SHP77 treated with DMSO at 0.1 percent for 48 hours (cell line): ENCODE measurements around the gene KRTAP9-7.

Source experiments
- DNase-seq: peaks from one replicate; lab custom pipeline; 2025; lab: John Stamatoyannopoulos, UW

The KRTAP9-7 gene

DNA sequence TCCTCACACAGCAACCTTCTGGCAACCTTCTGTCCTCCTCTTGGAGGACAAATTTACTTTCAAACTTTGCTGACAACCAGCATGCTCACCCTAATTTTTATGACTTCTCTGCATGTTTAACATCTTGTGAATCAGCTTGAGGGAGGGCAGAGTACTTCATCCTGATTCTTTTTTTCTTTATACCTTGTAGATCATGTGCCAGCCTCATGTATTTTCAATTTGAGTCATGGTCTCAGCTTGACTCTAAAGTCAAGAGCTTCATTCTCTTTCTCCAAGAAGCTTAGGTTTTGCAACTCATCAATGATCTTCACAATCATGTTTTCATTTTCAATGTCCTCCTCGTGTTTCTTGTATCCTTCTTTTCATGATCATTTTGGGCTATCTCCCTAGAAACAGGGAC is 3.6 kb upstream of the KRTAP9-7 start:
- no peak for DNase-seq

DNA sequence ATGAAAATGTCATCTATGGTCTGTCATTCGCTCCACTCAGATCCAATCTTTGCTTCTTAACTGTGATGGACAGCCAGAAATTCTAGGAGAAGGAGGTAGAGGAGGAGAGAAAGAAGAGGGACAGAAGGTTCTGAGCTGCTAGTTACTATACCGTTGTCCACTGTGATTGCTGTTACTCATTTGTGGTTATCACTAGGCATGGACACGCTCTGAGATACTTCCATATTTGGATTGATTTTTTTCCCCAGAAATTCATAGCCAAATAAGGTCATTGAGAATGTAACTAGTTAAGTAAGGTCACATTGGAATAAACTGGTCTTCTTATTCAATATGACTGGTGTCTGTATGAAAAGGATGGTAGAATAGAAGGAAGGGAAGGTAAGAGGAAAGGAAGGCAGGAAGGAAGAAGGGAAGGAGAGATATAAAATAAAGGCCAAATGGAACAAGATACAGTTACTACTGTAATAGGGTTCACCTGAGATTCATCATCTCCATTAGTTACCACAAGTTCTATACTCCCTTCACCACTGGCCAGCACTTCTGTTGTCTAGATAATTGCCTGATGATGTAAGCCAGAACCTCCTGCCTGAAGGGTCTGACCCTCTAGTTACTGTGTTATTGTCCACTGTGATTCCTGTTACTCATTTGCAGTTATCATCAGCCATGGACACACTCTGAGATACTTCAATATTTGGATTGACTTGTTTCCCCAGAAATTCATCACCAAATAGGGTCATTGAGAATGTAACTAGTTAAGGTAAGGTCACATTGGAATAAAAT is 2.9 kb downstream of the KRTAP9-7 start:
- DNase-seq = no peak

- no peak for DNase-seq
Observed at GRCh38 chr17:41284043-41284442, 8.5 kb downstream of the KRTAP9-7 start.

GRCh38 chr17:41284546-41284945 is 9.0 kb downstream of the KRTAP9-7 start:
- DNase-seq = no peak

DNA sequence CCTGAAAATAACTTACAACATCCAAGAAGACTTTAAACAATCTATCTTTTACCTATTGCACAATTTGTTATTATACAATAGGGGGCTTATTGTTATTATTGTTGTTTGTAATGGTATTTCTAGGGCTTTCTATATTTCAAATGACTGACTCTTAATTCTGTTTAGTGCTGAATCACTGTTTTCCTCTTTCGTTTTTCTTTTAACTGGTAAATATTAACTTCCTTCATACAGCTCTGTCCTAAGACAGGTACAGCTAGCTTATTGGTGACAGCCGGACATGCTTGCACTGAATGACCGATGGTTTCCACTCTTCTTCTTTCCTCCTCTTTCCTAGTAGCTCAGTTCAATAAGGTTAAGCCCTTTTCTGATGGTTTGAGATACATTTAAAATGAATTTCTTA is 11.6 kb downstream of the KRTAP9-7 start:
- DNase-seq = no peak

DNA sequence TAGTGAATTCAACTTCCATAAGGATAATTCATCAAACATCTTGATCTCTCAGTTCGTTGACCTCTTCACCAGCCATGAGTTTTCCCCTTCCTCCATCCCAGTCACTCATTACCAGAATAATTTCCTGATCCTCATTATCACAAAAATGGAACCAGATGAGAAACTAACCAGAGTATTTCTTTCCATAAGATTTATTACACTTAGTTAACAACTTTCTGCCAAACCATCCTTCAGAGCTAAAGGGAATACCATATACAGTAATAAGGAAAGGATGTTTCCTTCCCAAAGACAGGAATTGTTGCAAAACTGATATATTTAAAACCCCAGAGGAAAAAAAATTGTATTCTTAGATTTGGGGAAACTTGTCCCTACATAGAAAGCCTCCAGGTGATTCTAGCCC is 18.5 kb downstream of the KRTAP9-7 start:
- no peak for DNase-seq

- no peak for DNase-seq
Observed at GRCh38 chr17:41296846-41297245, 21.3 kb downstream of the KRTAP9-7 start.

DNA sequence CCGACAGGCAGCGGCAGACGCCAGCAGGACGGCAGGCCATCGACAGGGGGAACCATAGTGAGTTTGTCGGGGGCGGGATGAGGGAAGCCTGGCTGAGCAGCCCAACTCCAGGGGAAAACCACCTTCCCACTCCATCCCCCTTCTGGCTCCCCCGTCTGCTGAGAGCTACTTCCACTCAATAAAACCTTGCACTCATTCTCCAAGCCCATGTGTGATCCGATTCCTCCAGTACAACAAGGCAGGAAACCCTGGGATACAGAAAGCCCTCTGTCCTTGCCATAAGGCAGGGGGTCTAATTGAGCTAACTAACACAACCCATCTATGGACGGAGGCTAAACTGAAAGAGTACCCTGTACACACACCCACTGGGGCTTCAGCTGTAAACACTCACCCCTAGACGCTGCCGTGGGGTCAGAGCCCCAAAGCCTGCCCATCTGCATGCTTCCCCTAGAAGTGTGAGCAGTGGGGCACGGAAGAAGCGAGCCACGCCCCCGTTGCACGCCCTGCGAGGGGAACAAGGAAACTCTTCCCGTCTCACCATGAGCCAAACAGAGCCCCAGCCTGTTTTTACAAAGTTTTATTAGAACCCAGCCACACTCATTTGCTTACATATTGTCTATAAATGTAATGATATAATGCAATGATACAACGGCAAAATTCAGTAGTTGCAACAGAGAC is 23.1 kb downstream of the KRTAP9-7 start:
- no peak for DNase-seq

GRCh38 chr17:41301204-41301790 is 25.8 kb downstream of the KRTAP9-7 start:
- no peak for DNase-seq

DNA sequence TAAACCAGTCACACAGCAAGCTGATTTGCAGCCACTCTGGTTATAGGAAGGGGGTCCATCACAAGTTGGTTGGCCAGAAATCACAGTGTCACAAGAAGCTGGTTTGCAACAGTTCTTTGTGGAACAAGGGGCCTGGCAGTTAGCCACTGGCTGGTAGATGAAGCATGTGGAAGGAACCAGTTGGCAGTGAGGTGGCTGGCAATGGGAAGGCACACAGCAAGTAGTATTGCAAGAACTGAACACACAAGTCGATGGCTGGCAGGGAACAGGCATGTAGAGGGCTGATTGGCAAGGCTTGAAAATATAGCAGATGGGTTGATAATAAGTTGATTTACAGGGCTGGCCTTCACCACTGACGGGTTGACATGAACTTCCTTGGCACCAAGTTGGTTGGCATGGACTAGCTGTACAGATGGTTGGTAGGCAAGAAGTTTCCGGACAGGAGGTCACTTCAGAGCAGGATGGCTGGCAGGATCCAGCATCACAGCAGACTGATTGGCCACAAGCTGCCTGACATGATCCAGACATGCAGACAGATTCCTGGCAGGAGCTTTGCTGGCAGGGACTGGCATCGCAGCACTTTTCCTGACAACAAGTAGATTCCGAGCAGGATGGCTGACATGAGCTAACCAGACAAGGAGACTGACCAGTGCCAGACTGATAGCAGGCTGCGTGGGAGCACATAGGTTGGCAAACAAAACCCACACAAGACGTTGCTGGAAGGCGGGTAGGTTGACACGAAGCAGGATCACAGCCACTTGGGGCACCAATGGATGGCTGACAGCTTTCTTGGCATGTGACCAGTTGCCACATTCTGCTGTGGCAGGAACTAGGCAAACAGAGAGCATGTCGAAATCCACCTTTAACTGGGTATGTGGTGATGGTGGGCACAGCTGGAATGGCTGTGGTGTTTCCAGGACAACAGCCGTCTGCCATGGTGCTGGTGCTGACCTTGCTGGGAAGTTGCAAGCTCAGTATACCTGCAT is 26.7 kb downstream of the KRTAP9-7 start, which contains the start of gene KRTAP29-1:
TSS of gene KRTAP29-1 (minus strand) at position 936 of the 986 bp plus-strand sequence. CDS start at position 936, 0 bp downstream.
- no peak for DNase-seq

DNA sequence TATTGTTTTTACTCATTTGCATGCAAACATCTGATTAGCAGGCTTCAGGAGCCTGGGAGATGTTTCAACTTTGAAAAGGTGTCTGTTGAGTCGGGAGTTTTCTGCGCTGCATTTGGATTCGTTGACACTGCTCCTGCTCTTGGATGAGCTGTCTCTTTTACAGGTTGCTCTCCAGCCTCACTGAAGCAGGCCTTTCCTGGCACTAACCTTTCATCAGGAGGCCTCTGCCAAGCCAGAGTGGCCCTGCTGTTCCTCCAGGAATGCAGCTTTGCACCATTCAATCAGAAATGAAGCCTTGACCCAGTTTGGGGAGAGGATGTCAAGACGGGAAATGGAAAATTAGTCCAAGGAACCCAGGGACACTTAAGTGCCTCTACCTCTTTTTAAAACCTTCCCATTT is 27.5 kb downstream of the KRTAP9-7 start:
- no peak for DNase-seq

- no peak for DNase-seq
Observed at GRCh38 chr17:41304091-41304490, 28.6 kb downstream of the KRTAP9-7 start.

GRCh38 chr17:41307647-41308046 is 32.1 kb downstream of the KRTAP9-7 start:
- DNase-seq = no peak

DNA sequence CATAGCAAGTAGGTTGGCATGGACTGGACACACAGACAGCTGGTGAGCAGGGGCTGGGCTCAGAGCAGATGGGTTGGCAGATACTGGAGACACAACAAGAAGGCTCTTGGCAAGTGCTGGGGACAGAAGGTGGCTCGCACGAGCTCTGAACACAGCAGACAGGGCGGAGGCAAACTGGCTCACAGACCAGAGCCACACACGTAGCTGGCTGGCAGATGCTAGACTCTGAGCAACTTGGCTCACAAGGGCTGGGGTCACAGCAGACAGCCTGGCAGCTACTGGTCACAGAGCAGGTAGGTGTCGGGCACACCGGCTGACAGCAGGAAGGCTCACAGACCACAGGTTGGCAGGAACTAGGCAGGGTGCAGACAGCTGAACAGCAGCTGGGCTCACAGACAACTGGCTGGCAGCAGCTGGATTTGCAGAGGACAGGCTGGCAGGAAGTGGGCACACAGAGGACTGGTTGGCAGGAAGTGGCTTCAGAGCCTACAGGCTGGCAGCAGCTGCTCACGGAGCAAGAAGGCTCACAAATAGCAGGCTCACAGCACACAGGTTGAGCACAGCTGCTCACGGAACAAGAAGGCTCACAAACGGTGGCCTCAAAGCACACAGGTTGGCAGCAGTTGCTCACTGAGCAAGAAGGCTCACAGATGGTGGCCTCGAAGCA is 32.9 kb downstream of the KRTAP9-7 start:
- peak; percentile 4 for DNase-seq

GRCh38 chr17:41308918-41309359 is 33.4 kb downstream of the KRTAP9-7 start, which contains the start of gene KRTAP16-1:
KRTAP16-1 (minus strand) TSS chr17:41309309; CDS start chr17:41309253, 56 bp downstream.
- no peak for DNase-seq

GRCh38 chr17:41311111-41311510 is 35.6 kb downstream of the KRTAP9-7 start:
- DNase-seq = no peak

DNA sequence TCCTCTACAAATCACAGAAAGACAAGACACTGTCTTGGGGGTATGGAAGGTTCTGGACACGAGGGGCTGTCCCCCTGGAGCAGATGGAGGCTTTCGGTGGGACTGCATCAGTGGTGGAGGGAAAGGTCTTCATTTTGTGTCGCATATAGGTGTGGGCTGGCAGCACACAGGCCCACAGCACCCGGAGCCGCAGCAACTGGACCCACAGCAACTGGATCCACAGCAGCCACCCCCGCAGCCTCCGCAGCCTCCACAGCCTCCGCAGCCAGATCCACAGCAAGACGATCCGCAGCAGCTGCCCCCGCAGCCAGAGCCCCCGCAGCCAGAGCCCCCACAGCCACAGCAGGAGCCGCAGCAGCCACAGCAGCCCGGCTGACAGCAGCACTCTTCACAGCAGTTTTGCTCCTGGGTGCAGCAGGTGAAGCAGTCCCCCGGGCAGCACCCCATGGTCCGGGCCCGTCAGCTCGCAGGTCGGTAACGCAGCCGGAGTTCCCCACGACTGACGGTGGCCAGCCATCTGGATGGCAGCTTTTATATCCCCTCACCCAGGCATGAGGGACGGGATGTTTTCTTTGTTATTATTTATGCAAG is 39.8 kb downstream of the KRTAP9-7 start, which contains the start of gene KRTAP17-1:
TSS of gene KRTAP17-1 (minus strand) at position 507 of the 591 bp plus-strand sequence. CDS start at position 447, 60 bp downstream.
- DNase-seq = no peak

- DNase-seq = no peak
Observed at GRCh38 chr17:41315814-41316445, 40.4 kb downstream of the KRTAP9-7 start.

DNA sequence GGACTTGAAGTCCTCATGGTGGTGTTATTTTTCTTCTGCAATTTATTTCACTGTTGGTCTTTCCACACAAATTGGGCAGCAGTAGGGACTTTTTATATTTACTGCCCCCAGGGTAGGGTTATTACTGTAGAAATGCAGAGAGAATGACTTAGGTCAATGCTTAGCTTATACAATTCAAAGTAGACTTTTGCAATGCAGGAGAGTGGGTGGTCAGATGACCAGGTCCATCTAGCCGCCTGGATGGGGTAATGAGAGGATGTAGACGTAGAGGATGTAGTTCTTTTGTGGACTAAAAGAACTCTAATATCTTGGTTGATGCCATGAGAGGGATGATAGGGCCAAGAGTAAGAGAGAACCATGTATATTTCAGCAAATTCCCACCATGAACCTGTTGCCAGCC is 42.7 kb downstream of the KRTAP9-7 start:
- no peak for DNase-seq
